PFSK-1 (cell line): ENCODE data around the gene APOH.

Source experiments
- FOXP2 ChIP-seq: optimal IDR thresholded peaks from 2 replicates; pipeline ENCODE3; 2011; ENCODE audit warnings: borderline replicate concordance, control low read depth, inconsistent platforms; ENCODE audit not compliant: insufficient read depth; ENCODE audit errors: extremely low read length, extremely low read depth
- POLR2AphosphoS5 ChIP-seq: IDR thresholded peaks from 2 replicates; pipeline ENCODE4 v1.6.1; 2012; ENCODE audit warnings: low read depth, mild to moderate bottlenecking, control low read depth, low read length, moderate library complexity
- REST ChIP-seq, 2 experiments: IDR thresholded peaks; 2 replicates each; pipeline versions ENCODE4 v1.6.1 to v1.8.0; 2011 to 2012; ENCODE audit warnings: low read depth in 2 of 2, low read length in 2 of 2, control low read depth in 1 of 2, inconsistent platforms in 1 of 2, mild to moderate bottlenecking in 1 of 2, moderate library complexity in 1 of 2; ENCODE audit not compliant: insufficient read depth in 1 of 2
- SIN3A ChIP-seq: IDR thresholded peaks from 2 replicates; pipeline ENCODE4 v1.6.1; 2012; ENCODE audit warnings: mild to moderate bottlenecking, low read length, moderate library complexity, borderline replicate concordance; ENCODE audit not compliant: insufficient read depth
- TAF1 ChIP-seq: IDR thresholded peaks from 2 replicates; pipeline ENCODE4 v1.6.1; 2012; ENCODE audit warnings: low read length, control low read depth, borderline replicate concordance; ENCODE audit not compliant: insufficient read depth

APOH gene

GRCh38 chr17:66230922-66231591, 1.8 kb upstream of the APOH start:
- TF ChIP-seq SIN3A, result no peak
- TF ChIP-seq POLR2AphosphoS5, result no peak
- no peak for TF ChIP-seq REST (IDR thresholded peaks at IDR 0.05; ENCODE audit: insufficient read depth in 1 of 2, low read depth in 2 of 2, low read length in 2 of 2)
- no peak for TF ChIP-seq TAF1
- no peak for TF ChIP-seq FOXP2

GRCh38 chr17:66229783-66230538, 746 bp upstream of the APOH start:
- no peak for TF ChIP-seq FOXP2
- no peak for TF ChIP-seq SIN3A
- no peak for TF ChIP-seq REST (IDR thresholded peaks at IDR 0.05; ENCODE audit: insufficient read depth in 1 of 2, low read depth in 2 of 2, low read length in 2 of 2)
- TF ChIP-seq TAF1, result no peak
- no peak for TF ChIP-seq POLR2AphosphoS5

DNA sequence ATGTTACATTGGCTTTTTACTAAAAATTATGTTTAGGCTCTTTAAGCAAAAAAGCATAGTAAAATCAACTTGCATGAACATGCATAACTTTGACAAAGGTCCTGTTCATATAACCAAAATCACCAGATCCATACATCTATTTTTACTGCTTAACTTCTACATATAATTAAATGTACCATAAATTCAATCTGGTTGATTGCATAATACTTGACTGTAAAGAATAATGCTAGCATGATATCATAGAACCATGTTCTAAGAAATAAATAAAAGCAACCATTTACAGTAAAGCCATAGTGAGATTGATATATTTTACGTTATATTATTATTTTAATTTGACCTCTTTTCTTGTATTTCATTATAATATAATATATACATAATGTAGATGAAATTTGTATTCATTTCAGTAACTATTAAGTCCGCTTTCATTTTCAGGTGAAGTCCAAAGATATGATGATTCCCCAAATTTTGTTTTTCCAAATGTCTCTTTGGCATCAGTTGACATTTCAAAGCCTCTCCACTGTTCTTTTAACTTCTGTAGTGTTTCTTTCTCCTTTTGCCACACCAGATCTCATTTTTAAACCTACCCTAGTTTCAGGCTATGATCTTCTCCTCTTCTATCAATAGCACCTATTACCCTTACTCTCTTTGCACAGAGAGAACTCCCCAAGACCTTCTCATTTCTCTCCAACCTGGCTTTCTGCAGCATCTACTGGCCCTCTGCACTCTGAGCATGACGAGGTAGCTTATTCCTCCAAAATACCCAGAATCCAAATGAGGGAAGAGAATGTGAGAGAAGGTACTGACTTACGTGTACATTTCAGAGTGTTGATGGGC, 1.8 kb downstream of the APOH start:
- no peak for TF ChIP-seq POLR2AphosphoS5
- no peak for TF ChIP-seq FOXP2
- TF ChIP-seq SIN3A, result no peak
- no peak for TF ChIP-seq TAF1
- no peak for TF ChIP-seq REST (IDR thresholded peaks at IDR 0.05; ENCODE audit: insufficient read depth in 1 of 2, low read depth in 2 of 2, low read length in 2 of 2)

DNA sequence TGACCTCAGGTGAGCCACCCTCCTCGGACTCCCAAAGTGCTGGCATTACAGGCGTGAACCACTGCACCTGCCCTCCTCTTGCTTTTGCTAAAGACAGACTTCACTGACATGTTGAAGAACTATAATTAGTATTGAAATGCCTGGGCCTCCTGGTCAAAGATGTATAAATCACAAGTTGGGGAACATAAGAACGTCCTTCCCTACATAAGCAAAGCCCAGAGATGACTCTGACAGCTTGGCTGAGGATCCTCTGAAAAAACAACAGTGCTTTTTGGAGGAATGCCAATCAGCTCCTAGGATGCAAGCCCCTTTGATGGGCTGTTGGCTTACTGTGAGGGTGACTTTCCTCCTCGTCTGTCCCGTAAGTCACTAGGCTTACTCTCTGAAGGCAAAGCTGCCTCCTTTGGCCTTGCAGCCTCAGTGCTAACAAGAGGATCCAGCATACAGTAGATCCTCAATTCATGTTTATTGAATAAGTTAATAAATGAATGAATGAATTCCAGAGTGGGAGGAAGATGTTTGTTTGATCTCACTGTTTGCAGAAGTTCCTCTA, 6.3 kb downstream of the APOH start:
- no peak for TF ChIP-seq FOXP2

DNA sequence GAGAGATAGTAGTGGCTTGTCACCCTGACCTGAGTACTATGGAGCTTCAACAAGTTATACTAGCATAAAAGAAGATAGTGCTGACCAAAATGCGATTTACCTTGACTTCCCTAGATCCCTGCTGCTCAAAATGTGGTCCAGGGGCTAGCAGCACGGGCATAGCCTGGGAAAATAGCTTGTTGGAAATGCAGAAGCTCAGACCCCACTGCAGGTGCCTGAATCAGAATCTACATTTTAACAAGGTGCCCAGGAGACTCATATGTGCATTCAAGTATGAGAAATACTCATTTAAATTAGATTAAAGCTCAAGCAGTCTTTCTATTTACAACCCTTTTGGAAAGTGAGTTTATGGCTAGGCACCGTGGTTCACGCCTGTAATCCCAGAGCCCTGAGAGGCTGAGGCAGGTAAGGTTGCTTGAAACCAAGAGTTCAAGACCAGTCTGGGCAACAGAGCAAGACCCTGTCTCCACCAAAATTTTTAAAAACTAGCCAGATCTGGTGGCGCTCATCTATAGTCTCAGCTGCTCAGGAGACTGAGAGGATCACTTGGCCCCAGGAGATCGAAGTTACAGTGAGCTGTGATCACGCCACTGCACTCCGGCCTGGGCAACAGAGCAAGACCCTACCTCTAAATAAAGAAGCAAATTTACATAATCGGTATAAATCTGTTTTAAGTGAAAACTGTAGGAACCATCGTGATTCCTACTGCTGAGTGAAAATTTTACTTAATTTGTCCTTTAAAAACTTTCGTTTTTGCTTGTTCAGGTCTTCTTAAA, 7.3 kb downstream of the APOH start:
- TF ChIP-seq POLR2AphosphoS5 (no peak), TAF1 (no peak)
